GM21515 (cell line): ENCODE measurements around the gene KLHL17.

Experiments
- ATAC-seq: cut with Tn5 transposase; IDR thresholded peaks from one replicate; pipeline ENCODE4 v1.9.1; 2021; ENCODE audit not compliant: unreplicated experiment

Gene KLHL17

DNA sequence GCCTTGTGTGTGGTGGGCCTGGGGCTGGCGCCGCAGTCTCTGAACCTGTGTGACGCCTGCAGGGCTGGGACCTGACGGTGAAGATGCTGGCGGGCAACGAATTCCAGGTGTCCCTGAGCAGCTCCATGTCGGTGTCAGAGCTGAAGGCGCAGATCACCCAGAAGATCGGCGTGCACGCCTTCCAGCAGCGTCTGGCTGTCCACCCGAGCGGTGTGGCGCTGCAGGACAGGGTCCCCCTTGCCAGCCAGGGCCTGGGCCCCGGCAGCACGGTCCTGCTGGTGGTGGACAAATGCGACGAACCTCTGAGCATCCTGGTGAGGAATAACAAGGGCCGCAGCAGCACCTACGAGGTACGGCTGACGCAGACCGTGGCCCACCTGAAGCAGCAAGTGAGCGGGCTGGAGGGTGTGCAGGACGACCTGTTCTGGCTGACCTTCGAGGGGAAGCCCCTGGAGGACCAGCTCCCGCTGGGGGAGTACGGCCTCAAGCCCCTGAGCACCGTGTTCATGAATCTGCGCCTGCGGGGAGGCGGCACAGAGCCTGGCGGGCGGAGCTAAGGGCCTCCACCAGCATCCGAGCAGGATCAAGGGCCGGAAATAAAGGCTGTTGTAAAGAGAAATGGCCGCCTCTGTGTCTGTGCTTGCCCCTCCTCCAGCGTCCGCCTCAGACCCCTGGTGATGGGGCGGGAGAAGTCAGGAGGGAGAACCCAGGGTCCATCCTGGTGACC lies 53.7 kb downstream of the KLHL17 start:
- no peak for ATAC-seq

DNA sequence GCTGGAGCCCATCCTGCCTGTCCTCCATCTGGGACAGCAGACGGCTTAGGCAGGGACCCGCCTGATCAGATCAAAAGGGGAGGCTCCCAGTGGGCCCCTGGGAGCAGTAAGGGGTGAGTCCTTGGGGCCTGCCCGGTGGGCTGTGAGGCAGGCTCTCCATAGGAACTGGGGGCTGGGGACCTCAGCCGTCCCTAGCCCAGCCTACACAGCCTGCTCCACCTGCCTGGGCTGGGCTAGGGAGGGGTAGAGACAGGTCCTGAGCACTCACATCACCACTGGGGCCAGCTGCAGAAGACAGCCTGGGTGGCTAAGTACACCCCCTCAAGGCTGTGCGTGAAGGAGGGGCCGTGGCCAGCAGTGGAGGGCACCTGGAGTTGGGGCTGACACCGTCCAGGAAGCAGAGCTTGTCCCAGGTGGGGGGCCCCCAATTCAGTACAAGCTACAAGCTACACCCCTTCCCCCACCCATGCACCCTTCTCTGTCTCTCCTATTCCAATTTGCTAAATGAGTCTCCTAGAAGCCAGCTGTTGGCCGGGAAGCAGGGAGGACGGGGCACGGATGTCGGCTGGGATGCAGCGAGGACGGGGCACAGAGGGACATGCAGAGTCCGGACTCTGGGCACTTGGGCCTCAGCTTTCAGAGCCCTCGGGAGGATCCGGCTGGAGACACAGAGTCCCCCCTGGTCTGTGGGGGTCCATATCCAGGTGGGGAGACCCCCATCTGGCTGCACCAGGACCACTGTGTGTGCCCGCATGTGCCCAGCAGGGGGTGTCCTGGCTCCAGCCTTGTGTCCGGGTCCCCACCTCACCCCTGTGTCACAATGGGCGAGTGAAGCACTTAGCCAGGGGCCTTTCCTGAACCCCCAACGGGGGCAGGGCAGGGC lies 54.7 kb downstream of the KLHL17 start:
- no peak for ATAC-seq
